ENCODE measurements around the gene CCR6. TPM values are rescaled to one million over a fixed set of nuclear protein-coding genes. Genes with fewer than 3 reads are reported as not detected.

The CCR6 gene
- total and polyA plus RNA-seq, 2 of the 8 experiments (the other 6 are each of a cell fraction or from before 2014, with no cell fraction given): 0.06 TPM; not detected in 1

DNA sequence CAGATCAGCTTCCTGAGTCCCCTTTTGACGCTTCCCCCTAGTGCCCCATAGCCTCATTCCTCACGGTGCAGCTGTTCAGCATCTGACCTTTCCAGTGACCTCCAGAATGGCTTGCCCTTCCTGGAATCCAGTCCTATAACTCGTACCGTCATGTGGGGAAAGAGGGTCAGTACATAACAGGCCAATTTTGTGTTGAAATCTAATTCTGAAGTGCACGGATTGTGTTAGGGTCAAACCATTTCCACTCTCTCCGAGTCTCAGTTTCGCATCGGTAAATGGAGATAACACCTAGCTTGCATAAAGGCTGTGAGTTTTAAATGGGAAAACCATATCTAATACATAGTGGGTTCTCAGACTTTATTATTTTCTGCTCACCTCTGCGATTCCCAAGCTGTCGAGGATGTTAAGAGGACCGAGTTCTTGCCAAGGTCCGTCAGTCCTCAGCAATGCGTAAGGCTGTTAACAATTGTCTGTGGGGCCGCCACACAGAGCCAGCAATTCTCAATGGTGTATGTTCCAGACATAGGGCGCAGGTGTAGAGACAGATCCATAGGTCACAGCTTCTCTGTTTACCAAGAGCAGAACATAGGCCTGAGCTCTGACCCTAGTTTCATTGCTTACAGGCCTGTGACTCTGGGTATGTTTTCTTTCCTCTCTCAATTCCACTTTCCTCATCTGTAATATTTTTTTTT is 45.5 kb upstream of the CCR6 start:
- Histone ChIP-seq H3K4me1 (replicated peaks in 1 of 4; ENCODE audit: control insufficient read depth in 3 of 4, insufficient read depth in 4 of 4, low read length in 3 of 4) (no peaks in the 10 kb centered on the region), H3K18ac (ENCODE audit: extremely low read depth, low read length) (no peak overlapping the region), H3K14ac (ENCODE audit: insufficient read length) (no peak overlapping the region), H3K23me2 (ENCODE audit: low read depth, low read length) (no peaks in the 10 kb centered on the region), H2BK15ac (ENCODE audit: low read length) (no peak overlapping the region), H3K4me2 (ENCODE audit: insufficient read depth in 1 of 2, low read depth in 2 of 2, low read length in 2 of 2) (no peak overlapping the region), H3K79me1 (ENCODE audit: low read depth, low read length) (no peaks in the 10 kb centered on the region), H2AFZ (ENCODE audit: low read length) (no peak overlapping the region), H3K4me3 (ENCODE audit: extremely low read depth in 1 of 4, insufficient read depth in 2 of 4, low read depth in 3 of 4, low read length in 4 of 4) (no peak overlapping the region), H2AK5ac (ENCODE audit: low read depth, low read length) (no peak overlapping the region), H3K27ac (ENCODE audit: low read depth, low read length) (no peak overlapping the region), H3K4ac (replicated peaks; ENCODE audit: insufficient read length, low read depth, low read length) (no peak overlapping the region), H4K5ac (ENCODE audit: insufficient read length, low read depth, low read length) (no peak overlapping the region), H4K20me1 (replicated peaks in 1 of 2; ENCODE audit: control insufficient read depth in 1 of 2, insufficient read depth in 2 of 2, low read length in 2 of 2) (no peaks in the 10 kb centered on the region), H3K9ac (replicated peaks in 1 of 4; ENCODE audit: extremely low read depth in 1 of 4, low read depth in 3 of 4, low read length in 3 of 4) (no peak overlapping the region), H3K79me2 (ENCODE audit: control insufficient read depth in 1 of 2, insufficient read depth in 2 of 2, low read length in 2 of 2) (no peaks in the 10 kb centered on the region), H3K23ac (ENCODE audit: insufficient read length) (no peak overlapping the region), H3K27me3 (replicated peaks in 1 of 4; ENCODE audit: control insufficient read depth in 3 of 4, extremely low read depth in 1 of 4, insufficient read depth in 3 of 4, low read length in 3 of 4) (no peaks in the 10 kb centered on the region), H4K91ac (replicated peaks; ENCODE audit: insufficient read length, low read length) (no peak overlapping the region), H3K56ac (replicated peaks; ENCODE audit: insufficient read length, low read depth, low read length) (no peak overlapping the region), H2BK5ac (ENCODE audit: low read depth, low read length) (no peak overlapping the region), H2BK120ac (replicated peaks; ENCODE audit: low read depth, low read length) (no peak overlapping the region), H2BK12ac (ENCODE audit: low read depth, low read length) (no peak overlapping the region), H2BK20ac (ENCODE audit: low read length) (no peak overlapping the region), H3K9me3 (ENCODE audit: insufficient read depth in 2 of 2, low read depth in 1 of 2, low read length in 1 of 2) (no peaks in the 10 kb centered on the region), H3K36me3 (ENCODE audit: control insufficient read depth in 2 of 4, insufficient read depth in 4 of 4, low read length in 3 of 4) (no peaks in the 10 kb centered on the region), H4K8ac (ENCODE audit: extremely low read depth, insufficient read depth, low read length) (no peak overlapping the region)
- 81% methylated on average over 15 of the region's 15 CpGs; no CpG with 5 or more reads in 1 of the 2 experiments for WGBS, 2 experiments (ENCODE audit: extremely low coverage in 1 of 2, insufficient coverage in 1 of 2, insufficient read length in 1 of 2, insufficient replicate concordance in 2 of 2, low coverage in 1 of 2, low lambda C conversion rate in 2 of 2, missing lambda C conversion rate in 1 of 2)
- FAIRE-seq (no peak), DNase-seq (ENCODE audit: low read depth in 1 of 2, low spot score in 2 of 2) (no peak)
- CTCF ChIA-PET (ENCODE audit: partially characterized antibody): interaction anchor here (0.6 to 1.2 kb wide), 3 partner anchors 36 to 754 kb away, joined by 3 to 5 read pairs (median 4); no protein-coding TSS in a partner anchor
- POLR2A ChIA-PET (ENCODE audit: partially characterized antibody): no interaction called here
- no peak for TF ChIP-seq CBX8 (IDR thresholded peaks at IDR 0.05; ENCODE audit: borderline replicate concordance, low read depth, low read length)
- TF ChIP-seq SAP30 (IDR thresholded peaks at IDR 0.05; ENCODE audit: insufficient read depth, insufficient replicate concordance, low read length): no peak
- no peak for TF ChIP-seq POLR2A (IDR thresholded peaks at IDR 0.05; ENCODE audit: control extremely low read depth in 1 of 2, low read depth in 2 of 2, low read length in 2 of 2)
- TF ChIP-seq ATF3 (IDR thresholded peaks at IDR 0.05; ENCODE audit: insufficient read depth, low read depth, low read length): no peak

All from H1 (cell line).